Panc1 (cell line): Measurements from ENCODE around the gene SASH3.

Experiments used
- REST ChIP-seq, 2 experiments: IDR thresholded peaks; 2 replicates each; pipeline ENCODE4 v1.6.1; 2011 to 2012; ENCODE audit warnings: low read depth in 2 of 2, control low read depth in 1 of 2, low read length in 1 of 2, mild to moderate bottlenecking in 1 of 2, moderate library complexity in 1 of 2; ENCODE audit not compliant: insufficient read depth in 1 of 2
- TCF7L2 ChIP-seq: IDR thresholded peaks from 2 replicates; pipeline ENCODE4 v1.6.1; 2011; ENCODE audit warnings: mild to moderate bottlenecking, low read depth, low read length, inconsistent platforms

- TF ChIP-seq REST (IDR thresholded peaks at IDR 0.05; ENCODE audit: insufficient read depth in 1 of 2, low read depth in 2 of 2, low read length in 1 of 2) (no peak), TCF7L2 (no peak)
Measured at GRCh38 chrX:129818123-129818522, 38.4 kb downstream of the SASH3 start.
